ENCODE measurements around the gene ROGDI. TPM values are rescaled to one million over a fixed set of nuclear protein-coding genes. Genes with fewer than 3 reads are reported as not detected.
A peak's percentile ranks its signal among the peaks of the same experiment; 100 is the strongest.
"Not testable (repeated sequence)": the region's sequence is repeated elsewhere in the genome, so short reads cannot be mapped to it uniquely, and the experiment has no call there.

The ROGDI gene
- total RNA-seq, 1 donor from 2014 or later: 21.1 TPM

- DNase-seq (ENCODE audit: low read depth): no peak
Observed at GRCh38 chr16:4795181-4795827, 7.1 kb downstream of the ROGDI start, which contains the start of gene SMIM22. Gene SMIM22, plus strand, starts transcription at chr16:4795369. Its CDS starts 366 bp downstream, at chr16:4795735.

GRCh38 chr16:4792951-4793513 is 9.4 kb downstream of the ROGDI start:
- peak; percentile 27 for DNase-seq (ENCODE audit: low read depth)

- DNase-seq (ENCODE audit: low read depth): peak; percentile 86
Observed at GRCh38 chr16:4790871-4791270, 11.6 kb downstream of the ROGDI start.

DNA sequence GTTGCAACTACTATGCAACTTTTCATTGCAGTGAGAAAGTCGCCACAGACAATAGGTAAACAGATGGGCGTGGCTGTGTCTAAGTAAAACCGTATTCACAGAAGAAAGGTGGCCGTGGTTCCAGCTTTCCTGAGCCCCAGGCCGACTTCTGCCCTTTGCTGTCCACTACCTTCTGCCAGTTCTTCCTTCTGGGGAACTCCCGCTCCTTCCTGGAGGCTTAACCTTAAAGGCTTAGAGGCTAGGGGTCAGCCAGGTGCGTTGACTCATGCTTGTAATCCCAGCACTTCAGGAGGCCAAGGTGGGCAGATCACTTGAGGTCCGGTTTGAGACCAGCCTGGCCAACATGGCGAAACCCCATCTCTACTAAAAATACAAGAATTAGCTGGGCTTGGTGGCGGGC is 12.2 kb downstream of the ROGDI start:
- no peak for DNase-seq (ENCODE audit: low read depth)

DNA sequence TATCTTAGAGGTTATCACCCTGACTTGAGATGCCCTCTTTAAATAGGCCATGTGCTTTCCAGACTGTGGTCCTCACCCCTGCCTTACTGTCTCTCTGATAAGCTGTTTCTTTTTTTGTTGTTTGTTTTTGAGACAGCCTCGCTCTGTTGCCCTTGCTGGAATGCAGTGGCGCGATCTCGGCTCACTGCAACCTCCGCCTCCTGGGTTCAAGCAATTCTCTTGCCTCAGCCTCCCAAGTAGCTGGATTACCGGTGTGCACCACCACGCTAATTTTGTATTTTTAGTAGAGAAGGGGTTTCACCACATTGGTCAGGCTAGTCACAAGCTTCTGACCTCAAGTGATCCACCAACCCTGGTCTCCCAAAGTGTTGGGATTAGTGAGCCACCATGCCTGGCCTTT is 13.5 kb downstream of the ROGDI start:
- no peak for DNase-seq (ENCODE audit: low read depth)

DNA sequence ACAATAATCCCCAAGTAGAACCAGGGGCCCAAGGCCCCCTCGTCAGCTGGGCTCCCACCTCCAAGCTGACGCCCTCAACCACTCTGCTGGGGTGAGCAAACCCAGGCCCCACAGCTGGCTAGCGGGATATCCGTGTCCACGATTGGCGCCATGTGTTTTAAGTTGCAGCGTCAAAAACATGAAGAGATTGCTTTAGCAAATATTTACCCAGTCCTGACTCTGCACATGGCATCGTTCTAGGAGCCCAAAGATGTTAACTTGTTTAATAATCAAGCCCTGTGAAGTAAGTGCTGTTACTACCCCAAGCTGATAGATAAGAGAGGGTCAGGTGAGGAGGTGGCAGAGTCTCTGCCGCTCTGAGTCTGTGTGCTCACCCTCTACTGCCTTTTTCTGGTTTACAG is 13.9 kb downstream of the ROGDI start:
- no peak for DNase-seq (ENCODE audit: low read depth)

GRCh38 chr16:4787627-4788482 is 14.6 kb downstream of the ROGDI start, which contains the start of gene SEPTIN12:
Gene SEPTIN12, minus strand, starts transcription at chr16:4788345. Its CDS starts 700 bp downstream, at chr16:4787645.
- no peak for DNase-seq (ENCODE audit: low read depth)

GRCh38 chr16:4787068-4787467 is 15.4 kb downstream of the ROGDI start:
- no peak for DNase-seq (ENCODE audit: low read depth)

GRCh38 chr16:4785758-4786433 is 16.5 kb downstream of the ROGDI start:
- DNase-seq (ENCODE audit: low read depth): no peak

- not testable (repeated sequence) for DNase-seq (ENCODE audit: low read depth)
Observed at GRCh38 chr16:4784444-4784987, 17.9 kb downstream of the ROGDI start.

DNA sequence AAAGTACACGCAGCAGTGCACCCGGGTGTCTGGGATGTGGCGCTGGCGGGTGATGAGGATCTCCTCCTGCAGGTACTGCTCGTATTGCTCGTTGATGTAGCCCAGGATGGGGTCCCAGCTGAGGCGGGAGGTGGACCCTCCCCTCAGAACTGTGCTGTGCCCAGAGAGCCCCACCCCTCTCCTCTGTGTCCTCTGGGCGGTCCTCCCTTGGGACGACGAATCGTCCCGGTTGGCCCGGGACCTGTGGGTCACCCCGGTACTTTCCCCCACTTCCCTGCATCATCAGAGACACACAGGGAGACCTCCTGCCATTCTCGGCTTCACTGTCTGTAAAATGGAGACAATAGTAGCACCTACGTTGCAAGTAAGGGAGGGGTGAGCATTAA is 18.5 kb downstream of the ROGDI start:
- DNase-seq (ENCODE audit: low read depth): no peak

DNA sequence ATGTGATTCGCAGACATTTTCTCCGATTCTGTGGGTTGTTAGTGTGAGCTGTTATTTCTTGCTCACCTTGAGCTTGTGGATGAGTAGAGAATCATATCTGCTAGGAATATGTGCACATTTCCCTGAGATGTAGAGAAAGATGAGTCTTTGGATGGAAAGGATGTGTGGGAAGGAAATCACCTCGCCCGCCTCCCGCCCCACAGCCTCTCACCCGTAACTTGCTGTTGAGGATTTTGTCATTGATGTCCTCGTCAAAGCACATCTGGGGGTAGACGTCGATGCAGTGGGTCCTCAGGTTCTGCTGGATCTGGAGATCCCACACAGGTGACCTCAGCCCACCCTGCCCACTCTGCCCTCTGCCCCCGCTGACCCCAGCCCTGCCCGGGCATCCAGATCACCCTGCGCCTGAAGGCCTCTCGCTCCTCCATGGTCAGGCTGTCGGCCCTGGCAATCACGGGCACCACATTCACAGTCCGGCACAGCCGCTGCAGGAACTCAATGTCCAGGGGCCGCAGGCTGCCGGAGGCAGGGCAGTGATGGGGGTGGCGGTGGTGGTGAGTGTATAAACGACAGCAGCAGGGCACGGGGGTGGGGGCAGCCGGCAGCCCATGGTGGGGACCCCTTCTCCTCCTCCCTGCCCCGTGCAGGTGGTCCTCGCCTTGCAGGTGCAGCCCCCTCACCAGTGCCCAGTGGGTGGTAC is 19.0 kb downstream of the ROGDI start:
- no peak for DNase-seq (ENCODE audit: low read depth)

DNA sequence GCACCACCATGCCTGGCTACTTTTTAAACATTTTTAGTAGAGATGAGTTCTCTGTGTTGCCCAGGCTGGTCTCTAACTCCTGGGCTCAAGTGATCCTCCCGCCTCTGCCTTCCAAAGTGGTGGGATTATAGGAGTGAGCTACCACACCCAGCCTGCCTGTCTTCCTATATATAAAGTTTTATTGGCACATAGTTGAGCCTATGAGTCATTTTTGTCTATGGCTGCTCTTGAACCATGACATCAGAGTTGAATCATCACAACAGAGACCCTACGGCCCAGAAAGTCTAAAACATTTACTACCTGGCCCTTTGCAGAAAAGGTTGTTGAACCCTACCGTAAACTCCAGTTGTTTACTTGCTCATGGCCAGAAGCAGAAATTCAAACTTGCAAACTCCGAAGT is 22.2 kb downstream of the ROGDI start:
- no peak for DNase-seq (ENCODE audit: low read depth)

- DNase-seq (ENCODE audit: low read depth): no peak
Observed at GRCh38 chr16:4778050-4778392, 24.4 kb downstream of the ROGDI start.

GRCh38 chr16:4777339-4778049 is 24.9 kb downstream of the ROGDI start:
- no peak for DNase-seq (ENCODE audit: low read depth)

DNA sequence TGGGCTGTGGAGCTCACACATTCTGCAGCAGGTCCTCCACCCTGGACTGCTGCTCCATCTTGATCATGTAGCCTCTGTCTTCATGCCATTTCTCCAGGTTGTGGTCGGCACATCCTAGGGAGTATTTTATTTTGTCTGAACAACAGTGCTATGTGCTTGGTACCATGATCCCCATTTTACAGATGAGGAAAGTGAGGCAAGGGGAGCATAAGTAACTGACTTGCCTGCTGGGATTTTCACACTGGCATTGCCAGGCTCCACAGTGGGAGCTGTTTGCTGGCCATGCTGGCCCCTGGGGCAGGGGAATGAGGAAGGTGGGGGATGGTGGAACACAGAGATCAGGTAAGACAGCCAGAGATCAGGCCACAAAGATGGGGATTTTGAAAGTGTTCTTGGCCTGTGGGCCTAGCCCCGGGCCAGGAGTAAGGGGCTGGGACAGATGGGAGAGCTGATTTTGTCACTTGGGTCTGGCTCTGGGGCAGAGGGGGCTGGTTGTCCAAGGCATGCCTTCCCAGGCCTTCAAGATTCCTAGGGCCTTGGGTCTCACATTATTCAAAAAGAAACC is 26.2 kb downstream of the ROGDI start:
- no peak for DNase-seq (ENCODE audit: low read depth)

- no peak for DNase-seq (ENCODE audit: low read depth)
Observed at GRCh38 chr16:4775005-4775404, 27.4 kb downstream of the ROGDI start.

GRCh38 chr16:4772351-4772750 is 30.1 kb downstream of the ROGDI start:
- DNase-seq (ENCODE audit: low read depth): no peak

DNA sequence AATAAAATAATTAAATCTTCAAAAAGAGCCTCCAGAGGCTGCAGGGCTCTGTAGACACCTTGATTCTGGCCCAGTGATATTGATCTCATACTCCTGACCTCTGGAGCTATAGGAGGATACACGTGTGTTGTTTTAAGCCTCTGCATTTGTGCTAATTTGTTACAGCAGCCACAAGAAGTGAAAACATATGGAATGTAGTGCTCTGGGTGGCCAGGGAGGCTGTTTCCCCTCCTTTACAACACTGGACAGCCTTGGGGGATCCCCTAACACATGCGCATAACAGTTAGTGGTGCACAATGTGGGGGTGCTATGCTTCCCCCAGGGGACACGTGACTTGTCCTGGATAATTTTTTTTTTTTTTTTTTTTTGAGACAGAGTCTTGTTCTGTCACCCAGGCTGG is 30.8 kb downstream of the ROGDI start:
- DNase-seq (ENCODE audit: low read depth): no peak

- DNase-seq (ENCODE audit: low read depth): no peak
Observed at GRCh38 chr16:4769306-4769638, 33.2 kb downstream of the ROGDI start.

All from myocyte (in vitro differentiated cells).